ENCODE data around the gene MAP2K1. TPM values are rescaled to one million over a fixed set of nuclear protein-coding genes. Genes with fewer than 3 reads are reported as not detected.
A peak's percentile ranks its signal among the peaks of the same experiment; 100 is the strongest.
"Not testable (repeated sequence)": the region's sequence is repeated elsewhere in the genome, so short reads cannot be mapped to it uniquely, and the experiment has no call there.

Gene MAP2K1
- total and polyA plus RNA-seq, 5 experiments from 2014 or later: 34.7 to 50.8 (median 41.7) TPM

- Mint-ChIP-seq H3K36me3 (peaks cover 0 to 6% (median 0%) of the 10 kb centered on the region in 3 donors), H3K9me3 (peaks cover 0 to 10% (median 0%) of the 10 kb centered on the region in 9 donors), H3K27me3 (no peaks in the 10 kb centered on the region), H3K4me1 (peaks cover 0 to 1% (median 0%) of the 10 kb centered on the region in 4 donors), H3K27ac (no peak overlapping the region), H3K4me3 (no peak overlapping the region)
- DNase-seq: no peak
- POLR2A ChIA-PET: no interaction called here
- no peak for ATAC-seq
These were observed 7.8 kb upstream of the MAP2K1 start for GRCh38 chr15:66378814-66379430.

DNA sequence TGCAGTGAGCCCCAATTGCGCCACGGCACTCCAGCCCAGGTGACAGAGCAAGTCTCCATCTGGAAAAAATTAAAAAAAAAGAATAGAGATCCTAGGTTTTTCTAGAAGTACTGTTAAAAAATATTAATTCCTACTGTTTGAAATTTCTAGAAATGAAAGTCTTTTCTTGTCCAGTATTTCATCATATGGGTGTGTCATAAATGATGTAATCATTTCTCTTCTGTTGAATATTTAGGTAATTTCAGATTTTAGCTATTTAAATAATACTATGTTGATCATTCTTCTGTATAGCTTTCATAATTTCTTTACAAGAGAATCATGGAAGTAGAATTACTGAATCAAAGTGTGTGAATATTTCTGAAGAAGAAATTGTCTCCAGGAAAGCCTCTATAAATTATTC lies 5.3 kb upstream of the MAP2K1 start:
- H3K9me3 Mint-ChIP-seq, H3K4me3 Mint-ChIP-seq, ATAC-seq, DNase-seq, POLR2A ChIA-PET, H3K27me3 Mint-ChIP-seq, H3K36me3 Mint-ChIP-seq, H3K27ac Mint-ChIP-seq: not testable (repeated sequence)
- peaks cover 7 to 15% (median 14%) of the 10 kb centered on the region in 4 donors for H3K4me1 Mint-ChIP-seq

DNA sequence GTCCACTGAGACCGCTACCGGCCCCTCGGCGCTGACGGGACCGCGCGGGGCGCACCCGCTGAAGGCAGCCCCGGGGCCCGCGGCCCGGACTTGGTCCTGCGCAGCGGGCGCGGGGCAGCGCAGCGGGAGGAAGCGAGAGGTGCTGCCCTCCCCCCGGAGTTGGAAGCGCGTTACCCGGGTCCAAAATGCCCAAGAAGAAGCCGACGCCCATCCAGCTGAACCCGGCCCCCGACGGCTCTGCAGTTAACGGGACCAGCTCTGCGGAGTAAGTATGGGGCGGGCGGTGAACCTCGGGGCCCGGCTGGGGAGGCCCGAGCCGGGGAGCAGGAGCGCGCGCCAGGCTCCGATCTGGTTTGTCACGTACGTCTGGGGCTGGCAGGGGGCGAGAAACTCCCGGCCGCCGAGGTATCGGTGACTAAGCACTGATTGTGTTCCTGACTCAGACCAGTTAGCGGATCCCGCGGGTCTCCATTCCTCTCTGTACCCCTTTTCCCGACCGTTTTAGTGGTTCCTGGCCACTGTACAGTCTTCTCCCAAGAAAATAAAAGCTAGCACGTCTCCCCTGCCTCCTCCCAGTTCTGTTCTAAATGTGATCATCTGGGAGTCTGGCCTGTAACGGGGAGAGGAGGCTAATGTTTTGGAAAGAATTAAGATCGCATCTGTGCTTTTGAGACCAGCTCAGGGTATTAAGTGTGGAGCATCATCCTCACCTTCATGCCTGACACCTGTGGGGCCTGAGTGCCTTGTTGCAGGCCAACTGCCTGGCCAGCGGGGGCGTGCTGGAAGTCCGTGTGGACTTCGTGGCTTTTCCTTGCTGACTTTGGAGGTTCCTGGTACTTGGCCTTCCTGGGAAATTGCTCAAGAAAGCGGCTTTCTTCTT lies 691 bp downstream of the MAP2K1 start:
- H3K27ac Mint-ChIP-seq: peak overlapping the region; percentile 89 to 98 (median 91)
- peaks cover 0 to 5% (median 0%) of the 10 kb centered on the region in 3 donors for H3K36me3 Mint-ChIP-seq
- peaks cover 36 to 69% (median 62%) of the 10 kb centered on the region in 4 donors for H3K4me1 Mint-ChIP-seq
- peak in 8 of 10 donors; percentile 40 to 74 (median 51) for DNase-seq
- H3K27me3 Mint-ChIP-seq: no peaks in the 10 kb centered on the region
- H3K4me3 Mint-ChIP-seq: peak overlapping the region; percentile 87 to 96 (median 92)
- no peaks in the 10 kb centered on the region for H3K9me3 Mint-ChIP-seq
- POLR2A ChIA-PET: interaction anchor here (0.6 to 5.0 kb wide), 12 partner anchors 9 to 1076 kb away, joined by 3 to 56 read pairs (median 6); partner anchors contain the start of genes DIS3L, RPL4, SNAPC5 and TIPIN
- peak; percentile 26 to 41 for ATAC-seq

GRCh38 chr15:66388043-66388363 lies 1.3 kb downstream of the MAP2K1 start:
- Mint-ChIP-seq H3K4me3 (peak overlapping the region; percentile 87 to 95 (median 90)), H3K4me1 (peaks cover 38 to 73% (median 68%) of the 10 kb centered on the region in 4 donors), H3K36me3 (peaks cover 0 to 5% (median 0%) of the 10 kb centered on the region in 3 donors), H3K9me3 (no peaks in the 10 kb centered on the region), H3K27ac (peak overlapping the region; percentile 89 to 98 (median 91)), H3K27me3 (no peaks in the 10 kb centered on the region)
- POLR2A ChIA-PET: interaction anchor here (0.7 to 5.0 kb wide), 9 partner anchors 8 to 116 kb away, joined by 3 to 56 read pairs (median 6); partner anchors contain the start of genes DIS3L, RPL4, SNAPC5 and TIPIN
- ATAC-seq: no peak
- no peak for DNase-seq

DNA sequence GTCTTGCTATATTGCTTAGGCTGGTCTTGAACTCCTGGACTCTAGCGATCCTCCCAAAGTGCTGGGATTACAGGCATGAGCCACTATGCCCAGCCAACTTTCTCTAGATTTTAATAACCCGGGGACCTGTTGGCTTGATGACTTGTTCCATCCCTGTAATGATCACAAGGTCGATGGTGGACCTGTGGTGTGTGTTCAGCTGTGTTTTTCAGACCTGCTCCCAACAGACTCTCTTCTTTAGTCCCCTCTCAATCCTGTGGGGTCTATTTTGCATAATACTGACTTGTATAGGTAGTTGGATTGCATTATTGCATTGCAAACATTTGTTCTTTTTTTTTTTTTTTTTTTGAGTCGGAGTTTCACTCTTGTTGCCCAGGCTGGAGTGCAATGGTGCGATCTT lies 1.9 kb downstream of the MAP2K1 start:
- Mint-ChIP-seq H3K27ac (peak overlapping the region in 7 of 10 donors; percentile 54 to 91 (median 88)), H3K36me3 (peaks cover 0 to 5% (median 0%) of the 10 kb centered on the region in 3 donors), H3K4me3 (peak overlapping the region; percentile 42 to 95 (median 90)), H3K4me1 (peaks cover 41 to 79% (median 73%) of the 10 kb centered on the region in 4 donors), H3K27me3 (no peaks in the 10 kb centered on the region), H3K9me3 (no peaks in the 10 kb centered on the region)
- no peak for DNase-seq
- POLR2A ChIA-PET: interaction anchor here (0.5 to 5.0 kb wide), 7 partner anchors 16 to 1655 kb away, joined by 3 to 56 read pairs (median 4); partner anchors contain the start of genes RPL4 and SNAPC5
- ATAC-seq: no peak

DNA sequence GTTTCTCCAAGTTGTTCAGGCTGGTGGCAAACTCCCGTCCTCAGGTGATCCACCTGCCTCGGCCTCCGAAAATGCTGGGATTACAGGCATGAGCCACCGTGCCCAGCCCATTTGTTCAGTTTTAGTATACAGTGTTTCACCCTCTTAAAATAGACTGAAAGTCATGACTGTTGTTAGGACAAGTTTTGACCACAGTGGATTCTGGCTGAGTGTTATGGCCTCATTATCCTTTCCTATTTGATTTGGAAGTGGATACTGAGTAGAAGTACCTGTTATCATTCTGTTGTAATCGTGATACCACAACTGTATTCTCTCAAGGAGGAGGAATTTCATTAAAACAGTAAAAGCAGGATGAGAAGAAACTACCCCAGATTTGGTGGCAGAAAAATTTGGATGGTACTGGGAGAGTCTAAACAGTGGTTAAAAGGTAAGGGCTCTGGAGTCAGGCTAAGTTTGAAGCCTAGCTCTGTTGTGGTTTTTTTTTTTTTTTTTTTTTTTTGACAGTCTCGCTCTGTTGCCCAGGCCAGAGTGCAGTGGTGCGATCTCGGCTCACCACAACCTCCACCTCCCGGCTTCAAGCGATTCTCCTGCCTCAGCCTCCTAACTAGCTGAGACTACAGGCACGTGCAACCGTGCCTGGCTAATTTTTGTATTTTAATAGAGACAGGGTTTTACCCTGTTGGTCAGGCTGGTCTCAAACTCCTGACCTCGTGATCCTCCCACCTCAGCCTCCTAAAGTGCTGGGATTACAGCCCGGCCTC lies 2.6 kb downstream of the MAP2K1 start:
- Mint-ChIP-seq H3K9me3 (no peaks in the 10 kb centered on the region), H3K27me3 (no peaks in the 10 kb centered on the region), H3K4me3 (peak overlapping the region in 9 of 10 donors; percentile 84 to 95 (median 90)), H3K4me1 (peaks cover 48 to 86% (median 80%) of the 10 kb centered on the region in 4 donors), H3K36me3 (peaks cover 0 to 7% (median 0%) of the 10 kb centered on the region in 3 donors), H3K27ac (peak overlapping the region; percentile 16 to 95 (median 89))
- ATAC-seq (no peak), DNase-seq (no peak)
- POLR2A ChIA-PET: interaction anchor here (0.5 to 5.0 kb wide), 8 partner anchors 33 to 1654 kb away, joined by 3 to 56 read pairs (median 4); partner anchors contain the start of genes SNAPC5 and TIPIN

DNA sequence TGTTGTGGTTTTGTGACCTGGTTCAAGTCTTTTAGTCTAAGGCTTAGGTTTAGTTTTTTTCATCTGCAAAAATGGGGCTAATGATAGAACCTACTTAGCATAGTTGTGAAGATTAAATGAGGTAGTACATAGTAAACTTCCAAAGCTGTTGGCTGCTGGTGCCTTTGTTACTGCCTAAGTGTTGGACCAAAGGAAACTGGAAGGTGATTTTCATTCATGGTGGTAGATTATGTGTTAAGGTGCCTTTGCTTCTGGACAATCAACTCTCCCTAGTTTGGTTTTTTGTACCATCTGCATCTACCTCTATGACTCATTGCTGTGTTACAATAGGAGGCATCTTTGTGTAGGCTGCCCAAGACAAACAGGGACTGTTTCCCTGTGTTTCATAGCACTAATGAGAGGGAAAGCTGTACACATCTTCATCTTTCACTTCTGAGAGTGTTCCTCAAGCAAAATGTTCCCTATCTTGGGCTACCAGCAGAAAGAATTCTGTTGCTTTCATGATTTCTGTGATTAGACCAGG lies 3.2 kb downstream of the MAP2K1 start:
- peak overlapping the region in 9 of 10 donors; percentile 52 to 93 (median 84) for H3K4me3 Mint-ChIP-seq
- DNase-seq: no peak
- H3K9me3 Mint-ChIP-seq: no peaks in the 10 kb centered on the region
- peaks cover 49 to 88% (median 84%) of the 10 kb centered on the region in 4 donors for H3K4me1 Mint-ChIP-seq
- ATAC-seq: no peak
- H3K27me3 Mint-ChIP-seq: no peaks in the 10 kb centered on the region
- H3K27ac Mint-ChIP-seq: peak overlapping the region; percentile 73 to 95 (median 90)
- POLR2A ChIA-PET: interaction anchor here (1.0 to 1.3 kb wide), 2 partner anchors 107 to 114 kb away, joined by 3 to 7 read pairs; partner anchors contain the start of gene SNAPC5
- H3K36me3 Mint-ChIP-seq: peaks cover 0 to 5% (median 0%) of the 10 kb centered on the region in 3 donors

DNA sequence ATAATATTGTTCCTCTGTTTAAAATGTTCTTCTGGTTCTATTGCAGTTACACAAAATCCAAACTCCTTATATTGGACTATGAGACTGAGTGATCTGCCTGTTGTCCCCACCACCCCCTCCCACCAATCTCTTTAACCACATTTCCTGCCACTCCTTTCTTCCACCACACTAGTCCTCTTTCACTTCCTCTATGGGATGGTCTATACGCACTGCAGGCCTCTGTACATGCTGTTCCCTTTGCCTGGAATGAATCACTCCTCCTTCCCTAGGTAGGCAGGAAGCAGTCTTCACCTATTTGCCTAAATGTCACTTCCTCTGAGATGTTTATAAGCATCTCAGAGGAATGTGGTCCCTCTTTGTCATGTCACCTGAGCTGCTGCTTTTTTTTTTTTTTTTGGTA lies 4.0 kb downstream of the MAP2K1 start:
- Mint-ChIP-seq H3K4me1 (peaks cover 49 to 92% (median 87%) of the 10 kb centered on the region in 4 donors), H3K27ac (peak overlapping the region; percentile 73 to 95 (median 90)), H3K27me3 (no peaks in the 10 kb centered on the region), H3K4me3 (peak overlapping the region; percentile 34 to 93 (median 76)), H3K36me3 (peaks cover 0 to 7% (median 0%) of the 10 kb centered on the region in 3 donors), H3K9me3 (no peaks in the 10 kb centered on the region)
- POLR2A ChIA-PET: interaction anchor here (0.6 to 1.3 kb wide), 4 partner anchors 9 to 115 kb away, joined by 3 to 7 read pairs (median 3); partner anchors contain the start of gene SNAPC5
- ATAC-seq (no peak), DNase-seq (peak in 5 of 10 donors; percentile 6 to 37 (median 22))

GRCh38 chr15:66393037-66393436 lies 6.3 kb downstream of the MAP2K1 start:
- peak overlapping the region in 5 of 10 donors; percentile 4 to 52 (median 39) for H3K4me3 Mint-ChIP-seq
- peak overlapping the region; percentile 25 to 89 (median 85) for H3K27ac Mint-ChIP-seq
- H3K27me3 Mint-ChIP-seq, ATAC-seq, H3K9me3 Mint-ChIP-seq, DNase-seq: not testable (repeated sequence)
- POLR2A ChIA-PET: interaction anchor here (0.7 to 1.0 kb wide), 3 partner anchors 12 to 483 kb away, joined by 3 to 4 read pairs (median 3); no protein-coding TSS in a partner anchor
- peaks cover 0 to 18% (median 2%) of the 10 kb centered on the region in 3 donors for H3K36me3 Mint-ChIP-seq
- H3K4me1 Mint-ChIP-seq: peaks cover 46 to 92% (median 85%) of the 10 kb centered on the region in 4 donors

GRCh38 chr15:66394472-66394871 lies 7.8 kb downstream of the MAP2K1 start:
- peaks cover 43 to 87% (median 76%) of the 10 kb centered on the region in 4 donors for H3K4me1 Mint-ChIP-seq
- no peaks in the 10 kb centered on the region for H3K9me3 Mint-ChIP-seq
- no peak for DNase-seq
- peak overlapping the region in 5 of 10 donors; percentile 12 to 45 (median 22) for H3K4me3 Mint-ChIP-seq
- no peak for ATAC-seq
- H3K36me3 Mint-ChIP-seq: peaks cover 0 to 24% (median 2%) of the 10 kb centered on the region in 3 donors
- H3K27ac Mint-ChIP-seq: peak overlapping the region in 9 of 10 donors; percentile 5 to 88 (median 72)
- H3K27me3 Mint-ChIP-seq: no peaks in the 10 kb centered on the region
- POLR2A ChIA-PET: interaction anchor here (1.0 kb wide), 1 partner anchor 8 kb away, joined by 3 read pairs; the partner anchor contains the start of gene MAP2K1

GRCh38 chr15:66394915-66395314 lies 8.2 kb downstream of the MAP2K1 start:
- Mint-ChIP-seq H3K4me3 (peak overlapping the region in 5 of 10 donors; percentile 8 to 39 (median 21)), H3K9me3 (no peaks in the 10 kb centered on the region), H3K4me1 (peaks cover 41 to 84% (median 71%) of the 10 kb centered on the region in 4 donors), H3K27ac (peak overlapping the region in 9 of 10 donors; percentile 19 to 88 (median 72)), H3K36me3 (peaks cover 0 to 26% (median 2%) of the 10 kb centered on the region in 3 donors), H3K27me3 (no peaks in the 10 kb centered on the region)
- ATAC-seq (no peak), DNase-seq (no peak)
- POLR2A ChIA-PET: interaction anchor here (1.0 kb wide), 1 partner anchor 8 kb away, joined by 3 read pairs; the partner anchor contains the start of gene MAP2K1

All from naive thymus-derived CD8-positive, alpha-beta T cell (primary cell).